GM18508 (cell line): ENCODE results near the gene ACKR2.
"Not testable (repeated sequence)": the region's sequence is repeated elsewhere in the genome, so short reads cannot be mapped to it uniquely, and the experiment has no call there.

Source experiments
- ATAC-seq: cut with Tn5 transposase; IDR thresholded peaks from one replicate; pipeline ENCODE4 v1.9.1; 2021; ENCODE audit warnings: moderate number of reproducible peaks; ENCODE audit not compliant: insufficient read depth, unreplicated experiment

ACKR2 gene

GRCh38 chr3:42801048-42801620, 8.1 kb upstream of the ACKR2 start:
- ATAC-seq = no peak

- no peak for ATAC-seq
Observed at GRCh38 chr3:42801784-42802183, 7.5 kb upstream of the ACKR2 start.

GRCh38 chr3:42802876-42803413, 6.3 kb upstream of the ACKR2 start:
- no peak for ATAC-seq

- ATAC-seq = no peak
Observed at GRCh38 chr3:42803414-42804105, 5.7 kb upstream of the ACKR2 start.

- peak; percentile 86 for ATAC-seq
Observed at GRCh38 chr3:42804106-42804830, 5.0 kb upstream of the ACKR2 start, which contains the start of gene HIGD1A. TSS of gene HIGD1A (minus strand) at chr3:42804490. CDS start at chr3:42794253, 10,237 bp downstream.

- no peak for ATAC-seq
Observed at GRCh38 chr3:42804831-42805132, 4.5 kb upstream of the ACKR2 start.

GRCh38 chr3:42805141-42805821, 4.0 kb upstream of the ACKR2 start:
- no peak for ATAC-seq

- no peak for ATAC-seq
Observed at GRCh38 chr3:42807929-42808328, 1.3 kb upstream of the ACKR2 start.

- ATAC-seq = not testable (repeated sequence)
Observed at GRCh38 chr3:42810706-42811105, 1.5 kb downstream of the ACKR2 start.

- not testable (repeated sequence) for ATAC-seq
Observed at GRCh38 chr3:42811118-42811883, 2.1 kb downstream of the ACKR2 start.

- no peak for ATAC-seq
Observed at GRCh38 chr3:42814246-42814645, 5.0 kb downstream of the ACKR2 start.

GRCh38 chr3:42814914-42815507, 5.8 kb downstream of the ACKR2 start:
- no peak for ATAC-seq

- ATAC-seq = no peak
Observed at GRCh38 chr3:42815826-42816225, 6.6 kb downstream of the ACKR2 start.

- ATAC-seq = no peak
Observed at GRCh38 chr3:42819351-42819965, 10.2 kb downstream of the ACKR2 start.

- ATAC-seq = no peak
Observed at GRCh38 chr3:42820746-42821051, 11.5 kb downstream of the ACKR2 start.

GRCh38 chr3:42822828-42823227, 13.6 kb downstream of the ACKR2 start:
- ATAC-seq = no peak

GRCh38 chr3:42823351-42823750, 14.1 kb downstream of the ACKR2 start:
- no peak for ATAC-seq

GRCh38 chr3:42826141-42826540, 16.9 kb downstream of the ACKR2 start:
- no peak for ATAC-seq

GRCh38 chr3:42827023-42827422, 17.8 kb downstream of the ACKR2 start:
- no peak for ATAC-seq
